BLaER1 treated with 17β-estradiol and CSF1 and Interleukin-3, amounts not matched to agents 10 nM and 100 nM (cell line): ENCODE data around the gene CCDC178.

Experiments
- H3K27ac ChIP-seq, 11 experiments: shearing (Covaris generic); formaldehyde crosslinking; 2 replicates each; pipeline ENCODE4 v1.8.1; 2022
- H3K27me3 ChIP-seq, 11 experiments: shearing (Covaris generic); formaldehyde crosslinking; 2 replicates each; pipeline ENCODE4 v1.8.1; 2022
- H3K36me3 ChIP-seq, 11 experiments: shearing (Covaris generic); formaldehyde crosslinking; 2 replicates each; pipeline ENCODE4 v1.8.1; 2022
- H3K4me1 ChIP-seq, 10 experiments: shearing (Covaris generic); formaldehyde crosslinking; 2 replicates each; pipeline ENCODE4 v1.8.1; 2022
- H3K4me2 ChIP-seq, 11 experiments: shearing (Covaris generic); formaldehyde crosslinking; 2 replicates each; pipeline ENCODE4 v1.8.1; 2022
- H3K4me3 ChIP-seq, 10 experiments: shearing (Covaris generic); formaldehyde crosslinking; 2 replicates each; pipeline ENCODE4 v1.8.1; 2022
- H3K9ac ChIP-seq, 11 experiments: shearing (Covaris generic); formaldehyde crosslinking; 2 replicates each; pipeline ENCODE4 v1.8.1; 2022
- H3K9me3 ChIP-seq, 11 experiments: shearing (Covaris generic); formaldehyde crosslinking; replicated peaks in 1 of 11; 2 replicates each; pipeline ENCODE4 v1.8.1; 2022
- H4K20me1 ChIP-seq, 11 experiments: shearing (Covaris generic); formaldehyde crosslinking; 2 replicates each; pipeline ENCODE4 v1.8.1; 2022
- Cebpa-rat ChIP-seq, 11 experiments: shearing (Covaris generic); IDR thresholded peaks; 2 replicates each; pipeline ENCODE4 v1.8.1; 2022

CCDC178 gene

DNA sequence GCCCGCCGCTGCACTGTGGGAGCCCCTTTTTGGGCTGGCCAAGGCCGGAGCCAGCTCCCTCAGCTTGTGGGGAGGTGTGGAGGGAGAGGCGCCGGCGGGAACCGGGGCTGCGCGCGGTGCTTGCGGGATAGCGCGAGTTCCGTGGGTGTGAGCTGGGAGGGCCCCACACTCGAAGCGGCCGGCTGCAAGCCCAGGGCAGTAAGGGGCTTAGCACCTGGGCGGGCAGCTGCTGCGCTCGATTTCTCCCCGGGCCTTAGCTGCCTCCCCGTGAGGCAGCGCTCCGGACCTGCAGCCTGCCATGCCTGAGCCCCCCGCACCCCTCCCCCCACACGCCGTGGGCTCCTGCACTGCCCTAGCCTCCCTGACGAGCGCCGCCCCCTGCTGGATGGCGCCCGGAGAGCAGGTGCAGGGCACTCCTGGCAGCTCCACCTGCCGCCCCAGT, 124.4 kb downstream of the CCDC178 start:
- Histone ChIP-seq H3K9ac (no peak overlapping the region), H3K4me2 (no peak overlapping the region), H3K4me1 (no peaks in the 10 kb centered on the region), H3K9me3 (peaks cover 6 to 18% (median 10%) of the 10 kb centered on the region in 11 experiments; a peak in 19 of 22 replicates), H3K36me3 (no peaks in the 10 kb centered on the region), H3K4me3 (no peak overlapping the region), H3K27me3 (no peaks in the 10 kb centered on the region), H4K20me1 (no peaks in the 10 kb centered on the region), H3K27ac (no peak overlapping the region)
- no peak for TF ChIP-seq Cebpa-rat (IDR thresholded peaks at IDR 0.05)

DNA sequence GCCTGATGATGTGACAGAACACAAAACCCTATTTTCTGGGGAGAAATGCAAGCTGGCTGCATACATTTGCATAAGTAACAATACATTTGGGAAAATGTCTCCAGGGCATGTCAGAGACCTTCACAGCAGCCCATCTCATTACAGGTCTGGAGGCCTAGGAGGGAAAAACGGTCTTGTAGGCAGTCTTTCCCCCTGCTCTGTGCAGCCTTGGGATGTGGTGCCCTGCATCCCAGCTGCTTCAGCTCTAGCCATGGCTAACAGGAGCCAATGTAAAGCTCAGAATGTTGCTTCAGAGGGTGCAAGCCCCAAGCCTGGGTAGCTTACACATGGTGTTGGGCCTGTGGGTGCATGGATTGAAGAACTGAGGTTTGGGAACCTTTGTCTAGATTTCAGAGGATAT, 133.0 kb downstream of the CCDC178 start:
- Histone ChIP-seq H3K4me2 (no peak overlapping the region), H3K4me1 (no peaks in the 10 kb centered on the region), H4K20me1 (no peaks in the 10 kb centered on the region), H3K4me3 (no peak overlapping the region), H3K27ac (no peak overlapping the region), H3K36me3 (no peaks in the 10 kb centered on the region), H3K9me3 (peaks cover 7 to 21% (median 10%) of the 10 kb centered on the region in 11 experiments; a peak in 16 of 22 replicates), H3K27me3 (no peaks in the 10 kb centered on the region), H3K9ac (no peak overlapping the region)
- TF ChIP-seq Cebpa-rat (IDR thresholded peaks at IDR 0.05), result no peak

DNA sequence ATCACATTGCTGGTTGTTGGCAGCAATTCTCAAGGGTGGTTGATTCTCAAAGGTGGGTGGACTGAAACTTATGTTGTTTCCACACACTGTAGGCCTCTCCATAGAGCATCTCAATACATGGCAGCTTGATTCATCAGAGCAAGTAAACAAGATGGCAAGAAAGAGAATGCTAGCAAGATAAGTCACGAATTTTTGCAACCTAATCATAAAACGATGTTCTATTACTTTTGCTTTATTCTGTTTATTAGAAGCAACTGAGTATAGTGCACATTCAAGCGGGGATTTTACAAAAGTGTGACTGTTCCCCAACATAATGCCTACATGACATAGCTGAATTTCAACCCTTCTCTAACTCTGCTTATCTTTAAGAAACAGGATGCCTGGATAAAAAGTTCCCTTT, 136.2 kb downstream of the CCDC178 start:
- H3K9me3 ChIP-seq, result peaks cover 7 to 21% (median 10%) of the 10 kb centered on the region in 11 experiments; a peak in 16 of 22 replicates
- TF ChIP-seq Cebpa-rat (IDR thresholded peaks at IDR 0.05), result no peak

DNA sequence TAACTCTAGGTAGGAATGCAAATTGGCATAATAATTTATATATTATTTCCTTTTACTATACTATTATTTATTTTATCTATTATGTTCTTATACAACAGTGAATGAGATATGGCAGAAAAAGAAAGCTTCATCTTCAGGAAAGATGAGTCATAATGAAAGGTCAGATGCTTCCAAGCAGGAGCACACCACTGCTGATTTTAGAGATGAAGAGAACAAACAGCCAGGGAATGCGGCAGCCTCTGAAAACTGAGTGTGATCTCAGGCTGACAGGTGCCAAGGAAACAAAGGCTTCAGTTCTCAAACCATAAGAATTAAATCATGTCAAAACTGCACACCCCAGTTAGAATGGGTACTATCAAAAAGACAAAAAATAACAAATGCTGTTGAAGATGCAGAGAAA, 149.0 kb downstream of the CCDC178 start:
- no peak for TF ChIP-seq Cebpa-rat (IDR thresholded peaks at IDR 0.05)
- Histone ChIP-seq H3K36me3 (no peaks in the 10 kb centered on the region), H3K9ac (no peak overlapping the region), H3K27me3 (no peaks in the 10 kb centered on the region), H4K20me1 (no peaks in the 10 kb centered on the region), H3K4me1 (no peaks in the 10 kb centered on the region), H3K4me3 (no peak overlapping the region), H3K27ac (no peak overlapping the region), H3K9me3 (no peaks in the 10 kb centered on the region), H3K4me2 (no peak overlapping the region)

More for the DNA sequence above, 136.2 kb downstream of the CCDC178 start:
- Histone ChIP-seq H3K27ac (no peak overlapping the region), H3K4me1 (no peaks in the 10 kb centered on the region), H3K9ac (no peak overlapping the region), H3K36me3 (no peaks in the 10 kb centered on the region), H3K27me3 (no peaks in the 10 kb centered on the region), H3K4me3 (no peak overlapping the region), H3K4me2 (no peak overlapping the region), H4K20me1 (no peaks in the 10 kb centered on the region)

DNA sequence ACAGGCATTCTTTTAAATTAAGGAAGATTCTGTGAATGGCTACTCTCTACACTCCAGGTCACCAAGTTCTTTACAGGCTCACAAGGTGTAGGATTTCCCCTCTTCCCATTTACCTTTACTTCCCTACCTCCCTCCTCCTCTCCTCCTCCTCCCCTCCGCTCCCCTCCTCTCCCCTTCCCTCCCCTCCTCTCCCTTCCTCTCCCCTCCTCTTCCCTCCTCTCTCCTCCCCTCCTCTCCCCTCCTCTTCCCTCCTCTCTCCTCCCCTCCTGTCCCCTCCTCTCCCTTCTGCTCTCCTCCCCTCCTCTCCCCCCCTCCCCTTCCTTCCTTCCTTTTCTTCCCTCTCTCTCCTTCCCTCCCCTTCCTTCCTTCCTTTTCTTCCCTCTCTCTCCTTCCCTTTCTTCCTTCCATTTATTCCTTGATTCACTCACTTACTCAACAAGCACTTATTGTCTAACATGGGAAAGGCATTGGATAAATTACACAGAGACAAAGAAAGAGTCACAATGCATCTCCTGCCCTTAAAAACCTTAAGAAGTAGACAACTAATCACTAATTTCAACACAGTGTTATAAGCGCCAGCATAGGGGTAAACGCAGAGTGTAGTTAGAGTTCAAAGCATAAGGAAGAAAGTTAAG, 152.3 kb downstream of the CCDC178 start:
- Histone ChIP-seq H3K4me1 (no peaks in the 10 kb centered on the region), H3K27ac (no peak overlapping the region), H3K9me3 (no peaks in the 10 kb centered on the region), H3K36me3 (no peaks in the 10 kb centered on the region), H3K4me2 (no peak overlapping the region), H3K4me3 (no peak overlapping the region), H3K27me3 (no peaks in the 10 kb centered on the region), H4K20me1 (no peaks in the 10 kb centered on the region), H3K9ac (no peak overlapping the region)
- TF ChIP-seq Cebpa-rat (IDR thresholded peaks at IDR 0.05), result no peak

DNA sequence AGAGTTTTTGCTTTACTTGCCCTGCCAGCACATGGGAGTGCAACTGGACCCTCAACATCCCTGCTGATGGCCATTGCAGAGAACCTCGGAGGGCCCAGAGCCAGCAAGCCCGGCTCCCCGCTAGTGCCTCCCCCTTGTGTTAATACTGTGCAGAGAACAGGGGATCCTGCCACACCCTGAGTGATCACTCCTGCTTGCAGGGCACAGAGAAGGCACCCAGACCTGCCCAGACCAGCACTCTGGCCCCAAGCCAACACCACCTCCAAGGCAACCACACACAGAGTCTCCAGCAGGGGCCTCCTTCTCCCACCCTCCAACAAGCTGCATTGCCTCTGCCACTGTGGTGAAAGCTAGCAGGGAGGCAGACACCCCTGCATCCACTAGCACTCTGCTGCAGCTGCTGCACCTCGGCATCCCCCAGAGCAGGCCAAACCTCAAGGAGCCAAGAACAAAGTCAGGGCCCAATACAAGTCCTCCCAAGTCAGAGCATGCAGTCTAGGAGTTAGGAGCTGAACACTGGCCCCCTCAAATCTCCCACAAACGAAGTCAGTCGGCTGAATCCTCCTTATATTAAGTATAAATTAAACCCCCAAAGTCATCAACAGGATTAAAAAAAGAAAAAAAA, 157.7 kb downstream of the CCDC178 start:
- Histone ChIP-seq H3K27ac (no peak overlapping the region), H3K4me2 (no peak overlapping the region), H4K20me1 (no peaks in the 10 kb centered on the region), H3K27me3 (no peaks in the 10 kb centered on the region), H3K4me1 (no peaks in the 10 kb centered on the region), H3K36me3 (no peaks in the 10 kb centered on the region), H3K9me3 (no peaks in the 10 kb centered on the region), H3K4me3 (no peak overlapping the region), H3K9ac (no peak overlapping the region)
- no peak for TF ChIP-seq Cebpa-rat (IDR thresholded peaks at IDR 0.05)

DNA sequence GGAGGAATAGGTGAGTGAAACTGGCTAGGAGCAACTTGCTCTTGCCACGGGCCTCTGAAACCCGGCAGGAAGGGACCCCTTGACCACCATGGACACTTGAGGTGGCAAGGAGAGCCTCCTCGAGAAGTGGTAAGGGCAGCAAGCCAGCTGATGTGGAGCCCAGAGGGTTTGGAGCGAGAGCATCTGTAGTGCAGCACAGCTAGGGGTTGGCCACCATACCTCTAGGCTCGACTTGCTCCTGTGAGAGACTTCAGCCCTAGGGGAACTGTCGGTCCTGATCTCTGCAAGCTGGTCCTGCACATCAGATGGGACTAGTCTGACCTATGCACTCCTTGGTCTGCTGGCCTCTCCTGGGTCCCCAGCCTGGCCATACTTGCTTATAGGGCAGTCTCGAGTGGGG, 158.4 kb downstream of the CCDC178 start:
- Histone ChIP-seq H3K9me3 (no peaks in the 10 kb centered on the region), H4K20me1 (no peaks in the 10 kb centered on the region), H3K4me2 (no peak overlapping the region), H3K9ac (no peak overlapping the region), H3K27ac (no peak overlapping the region), H3K4me3 (no peak overlapping the region), H3K27me3 (no peaks in the 10 kb centered on the region), H3K4me1 (no peaks in the 10 kb centered on the region), H3K36me3 (no peaks in the 10 kb centered on the region)
- no peak for TF ChIP-seq Cebpa-rat (IDR thresholded peaks at IDR 0.05)

DNA sequence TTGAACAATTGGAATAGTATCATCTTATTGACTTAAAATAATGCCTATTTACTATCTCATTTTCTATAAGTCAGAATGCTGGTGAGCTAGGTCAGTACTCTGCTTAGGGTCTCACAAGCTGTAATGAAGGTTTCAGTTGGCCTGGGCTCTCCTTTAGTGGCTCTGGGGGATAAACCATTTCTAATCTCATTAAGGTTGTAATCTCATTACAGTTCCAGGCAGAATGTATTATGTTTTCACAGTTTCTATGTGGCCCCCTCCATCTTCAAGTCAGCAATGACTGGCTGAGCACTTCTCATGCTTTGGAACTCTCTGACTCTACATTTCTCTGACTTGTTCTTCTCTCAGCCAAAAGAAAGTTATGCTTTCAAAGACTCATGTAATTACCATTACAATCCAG, 163.1 kb downstream of the CCDC178 start:
- Histone ChIP-seq H3K4me2 (no peak overlapping the region), H3K9me3 (no peaks in the 10 kb centered on the region), H3K36me3 (no peaks in the 10 kb centered on the region), H3K4me3 (no peak overlapping the region), H4K20me1 (no peaks in the 10 kb centered on the region), H3K27me3 (no peaks in the 10 kb centered on the region), H3K9ac (no peak overlapping the region), H3K4me1 (no peaks in the 10 kb centered on the region), H3K27ac (no peak overlapping the region)
- no peak for TF ChIP-seq Cebpa-rat (IDR thresholded peaks at IDR 0.05)

DNA sequence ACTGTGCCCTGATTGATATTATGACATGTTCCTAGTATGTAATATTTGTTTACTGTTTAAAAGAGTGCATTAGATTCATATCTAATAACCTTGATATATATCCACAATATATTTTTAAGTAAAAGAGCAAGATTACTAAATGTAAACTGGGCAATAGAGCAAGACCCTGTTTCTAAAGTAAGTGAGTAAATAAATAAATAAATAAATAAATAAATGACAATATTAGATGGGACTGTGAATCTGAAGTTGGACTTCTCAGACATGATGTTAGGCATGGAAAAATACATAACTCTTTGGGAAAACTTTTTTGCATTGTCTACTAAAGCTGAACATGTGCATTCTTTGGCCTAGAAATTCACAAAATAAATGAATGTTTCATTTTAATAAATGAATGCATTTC, 164.7 kb downstream of the CCDC178 start:
- H3K9me3 ChIP-seq, result no peaks in the 10 kb centered on the region
- no peaks in the 10 kb centered on the region for H3K36me3 ChIP-seq
- no peaks in the 10 kb centered on the region for H4K20me1 ChIP-seq
- H3K4me1 ChIP-seq, result no peaks in the 10 kb centered on the region
- H3K9ac ChIP-seq, result no peak overlapping the region
- H3K27ac ChIP-seq, result no peak overlapping the region
- TF ChIP-seq Cebpa-rat (IDR thresholded peaks at IDR 0.05), result no peak
- no peak overlapping the region for H3K4me3 ChIP-seq
- no peak overlapping the region for H3K4me2 ChIP-seq
- no peaks in the 10 kb centered on the region for H3K27me3 ChIP-seq

DNA sequence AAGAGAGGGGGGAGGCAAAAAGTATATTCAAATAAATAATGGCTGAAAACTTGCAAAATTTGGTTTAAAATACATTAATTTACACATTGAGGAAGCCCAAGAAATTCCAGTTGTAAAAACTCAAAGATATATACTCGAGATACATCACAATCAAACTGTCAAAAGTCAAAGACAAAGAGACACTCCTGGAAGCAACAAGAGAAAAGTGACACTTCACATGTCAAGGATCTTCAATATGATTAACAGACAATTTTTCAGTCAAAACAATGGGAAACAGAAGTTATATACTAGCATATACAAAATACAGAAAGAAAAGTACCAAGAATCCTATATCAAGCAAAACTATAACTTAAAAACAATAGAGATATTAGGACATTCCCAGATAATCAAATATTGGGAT, 170.2 kb downstream of the CCDC178 start:
- Histone ChIP-seq H3K36me3 (no peaks in the 10 kb centered on the region), H3K4me3 (no peak overlapping the region), H3K4me2 (no peak overlapping the region), H3K9ac (no peak overlapping the region), H3K4me1 (no peaks in the 10 kb centered on the region), H3K9me3 (no peaks in the 10 kb centered on the region), H3K27me3 (no peaks in the 10 kb centered on the region), H3K27ac (no peak overlapping the region), H4K20me1 (no peaks in the 10 kb centered on the region)
- TF ChIP-seq Cebpa-rat (IDR thresholded peaks at IDR 0.05), result no peak
